IPS-18c (cell line): Measurements from ENCODE around the gene ITK.
A peak's percentile ranks its signal among the peaks of the same experiment; 100 is the strongest.

Experiments
- H3K4me3 ChIP-seq: 2 replicates; pipeline ENCODE4 v1.7.0; 2013; ENCODE audit warnings: low read depth, mild to moderate bottlenecking, low read length, moderate library complexity; ENCODE audit not compliant: insufficient read depth
- H3K9me3 ChIP-seq: one replicate; pipeline ENCODE4 v1.6.1; 2013; ENCODE audit warnings: mild to moderate bottlenecking, low read length, moderate library complexity; ENCODE audit not compliant: control insufficient read depth, insufficient read depth

ITK gene

GRCh38 chr5:157180374-157181264 lies at the start of gene ITK:
Gene ITK, plus strand, starts transcription at chr5:157180840. Its CDS starts 138 bp downstream, at chr5:157180978.
- no peaks in the 10 kb centered on the region for H3K9me3 ChIP-seq
- no peak within 1 kb of the TSS for H3K4me3 ChIP-seq

- no peak overlapping the region for H3K4me3 ChIP-seq
- no peaks in the 10 kb centered on the region for H3K9me3 ChIP-seq
Observed at GRCh38 chr5:157130925-157131324, 49.7 kb upstream of the ITK start.

- Histone ChIP-seq H3K4me3 (no peak overlapping the region), H3K9me3 (no peaks in the 10 kb centered on the region)
Observed at GRCh38 chr5:157132281-157132612, 48.4 kb upstream of the ITK start.

- no peaks in the 10 kb centered on the region for H3K9me3 ChIP-seq
Observed at GRCh38 chr5:157137691-157138090, 42.9 kb upstream of the ITK start.

GRCh38 chr5:157142317-157143126 lies 38.1 kb upstream of the ITK start, which contains the start of gene MED7:
Gene MED7, minus strand, starts transcription at chr5:157142865. Its CDS starts 3,434 bp downstream, at chr5:157139431.
- Histone ChIP-seq H3K4me3 (peak within 1 kb of the TSS; percentile 92), H3K9me3 (no peaks in the 10 kb centered on the region)

More at GRCh38 chr5:157137691-157138090, 42.9 kb upstream of the ITK start:
- H3K4me3 ChIP-seq, result no peak overlapping the region

- no peaks in the 10 kb centered on the region for H3K9me3 ChIP-seq
Observed at GRCh38 chr5:157143127-157143971, 37.3 kb upstream of the ITK start.

GRCh38 chr5:157148734-157149615 lies 31.7 kb upstream of the ITK start:
- Histone ChIP-seq H3K4me3 (no peak overlapping the region), H3K9me3 (no peaks in the 10 kb centered on the region)

More at GRCh38 chr5:157143127-157143971, 37.3 kb upstream of the ITK start:
- H3K4me3 ChIP-seq, result peak overlapping the region; percentile 92; the same call in 1 of the 2 replicates

GRCh38 chr5:157150995-157151394 lies 29.6 kb upstream of the ITK start:
- H3K4me3 ChIP-seq, result no peak overlapping the region
- no peaks in the 10 kb centered on the region for H3K9me3 ChIP-seq

- no peak overlapping the region for H3K4me3 ChIP-seq
- no peaks in the 10 kb centered on the region for H3K9me3 ChIP-seq
Observed at GRCh38 chr5:157155297-157155696, 25.3 kb upstream of the ITK start.

- Histone ChIP-seq H3K4me3 (no peak overlapping the region), H3K9me3 (no peaks in the 10 kb centered on the region)
Observed at GRCh38 chr5:157157293-157157891, 23.2 kb upstream of the ITK start.

- H3K4me3 ChIP-seq, result no peak overlapping the region
- no peaks in the 10 kb centered on the region for H3K9me3 ChIP-seq
Observed at GRCh38 chr5:157159209-157159751, 21.4 kb upstream of the ITK start.

GRCh38 chr5:157160001-157160400 lies 20.6 kb upstream of the ITK start:
- no peak overlapping the region for H3K4me3 ChIP-seq
- H3K9me3 ChIP-seq, result no peaks in the 10 kb centered on the region

GRCh38 chr5:157161996-157162395 lies 18.6 kb upstream of the ITK start:
- H3K9me3 ChIP-seq, result no peaks in the 10 kb centered on the region
- no peak overlapping the region for H3K4me3 ChIP-seq

GRCh38 chr5:157162919-157163510 lies 17.6 kb upstream of the ITK start:
- Histone ChIP-seq H3K4me3 (no peak overlapping the region), H3K9me3 (no peaks in the 10 kb centered on the region)

GRCh38 chr5:157164521-157164920 lies 16.1 kb upstream of the ITK start:
- no peak overlapping the region for H3K4me3 ChIP-seq

More at GRCh38 chr5:157164521-157164920, 16.1 kb upstream of the ITK start:
- no peaks in the 10 kb centered on the region for H3K9me3 ChIP-seq
